GM12878 (cell line): ENCODE data around the gene SYNGR2. TPM values are rescaled to one million over a fixed set of nuclear protein-coding genes. Genes with fewer than 3 reads are reported as not detected.

Experiments
- BHLHE40 ChIP-seq, 2 experiments: fragments of 450-650 bp in 1 of 2; IDR thresholded peaks; 2 replicates each; pipeline ENCODE4 v1.6.1; 2011 to 2017; ENCODE audit warnings: low read depth in 2 of 2, borderline replicate concordance in 1 of 2, improper control_type of control experiment in 1 of 2, low read length in 1 of 2, mild to moderate bottlenecking in 1 of 2
- CBX3 ChIP-seq: fragments of 200-600 bp; sonication (generic); IDR thresholded peaks from 2 replicates; pipeline ENCODE4 v1.6.1; 2016; ENCODE audit warnings: low read depth, borderline replicate concordance
- CHD2 ChIP-seq: IDR thresholded peaks from 2 replicates; pipeline ENCODE4 v1.6.1; 2011; ENCODE audit warnings: low read depth, low read length, improper control_type of control experiment, borderline replicate concordance
- FOS ChIP-seq: IDR thresholded peaks from 3 replicates; pipeline ENCODE4 v1.6.1; 2011; ENCODE audit warnings: borderline replicate concordance; ENCODE audit not compliant: insufficient read length; ENCODE audit errors: extremely low read depth
- FOXM1 ChIP-seq: IDR thresholded peaks from 2 replicates; pipeline ENCODE4 v1.6.1; 2012; ENCODE audit warnings: low read depth, mild to moderate bottlenecking, inconsistent platforms, low read length, moderate library complexity
- HDAC6 ChIP-seq: fragments of 200-600 bp; sonication (generic); IDR thresholded peaks from one replicate; pipeline ENCODE4 v1.8.0; 2017; ENCODE audit warnings: antibody characterized with exemption; ENCODE audit not compliant: unreplicated experiment
- KAT2A ChIP-seq: conservative IDR thresholded peaks from 2 replicates; pipeline ENCODE4 v1.6.1; 2011; ENCODE audit warnings: low read depth, low read length; ENCODE audit not compliant: control insufficient read depth
- LARP7 ChIP-seq: fragments of 450-650 bp; IDR thresholded peaks from 2 replicates; pipeline ENCODE4 v1.6.1; 2017; ENCODE audit warnings: mild to moderate bottlenecking
- NFIC ChIP-seq: IDR thresholded peaks from 2 replicates; pipeline ENCODE4 v1.6.1; 2012; ENCODE audit warnings: low read depth, mild to moderate bottlenecking, inconsistent platforms, low read length, moderate library complexity
- NRF1 ChIP-seq: conservative IDR thresholded peaks from 2 replicates; pipeline ENCODE4 v1.6.1; 2011; ENCODE audit warnings: mild to moderate bottlenecking, low read depth, low read length, improper control_type of control experiment
- RAD21 ChIP-seq: IDR thresholded peaks from 2 replicates; pipeline ENCODE4 v1.6.1; 2011; ENCODE audit warnings: mild to moderate bottlenecking, low read depth, low read length, moderate library complexity; ENCODE audit not compliant: insufficient read depth
- SMAD1 ChIP-seq: fragments of 450-650 bp; IDR thresholded peaks from 2 replicates; pipeline ENCODE4 v1.6.1; 2018; ENCODE audit warnings: mild to moderate bottlenecking, low read depth; ENCODE audit not compliant: partially characterized antibody
- SREBF2 ChIP-seq: IDR thresholded peaks from 2 replicates; pipeline ENCODE4 v1.6.1; 2012; ENCODE audit warnings: mild to moderate bottlenecking, low read length
- TCF3 ChIP-seq: IDR thresholded peaks from 2 replicates; pipeline ENCODE4 v1.6.1; 2012; ENCODE audit warnings: low read depth, mild to moderate bottlenecking, low read length, borderline replicate concordance; ENCODE audit not compliant: insufficient read depth
- ZNF217 ChIP-seq: fragments of 450-650 bp; IDR thresholded peaks from 2 replicates; pipeline ENCODE4 v1.6.1; 2017; ENCODE audit warnings: antibody characterized with exemption, mild to moderate bottlenecking
- ZNF24 ChIP-seq: fragments of 450-650 bp; IDR thresholded peaks from 2 replicates; pipeline ENCODE4 v1.6.1; 2017; ENCODE audit warnings: antibody characterized with exemption, mild to moderate bottlenecking
- ZZZ3 ChIP-seq: IDR thresholded peaks from 2 replicates; pipeline ENCODE4 v1.6.1; 2011; ENCODE audit warnings: low read depth; ENCODE audit not compliant: control insufficient read depth, insufficient read length
- polyA plus RNA-seq, 11 experiments: library from polyadenylated mRNA; depleted of rRNA in 4 of 11; unstranded in 6 of 11; stranded (reverse) in 5 of 11; fragments of >200 nt; fragmentation: Nextera tagmentation in 4 of 11; fragmentation: Illumina TruSeq in 1 of 11; extraction: Ambion mirVana in 4 of 11; extraction: Trizol in 1 of 11; gene quantifications; 1 replicate in 1 of 11; 2 replicates in 10 of 11; pipeline versions ENCODE4 v1.2.1 to v1.2.3, GENCODE V29; 2011 to 2016; ENCODE audit warnings: inconsistent platforms in 2 of 11, missing spikeins in 2 of 11, low read depth in 1 of 11
- total RNA-seq, 4 experiments: library from RNA; depleted of rRNA in 3 of 4; stranded (reverse); fragments of >200 nt in 3 of 4; fragmentation: Illumina TruSeq in 1 of 4; extraction: Trizol in 1 of 4; gene quantifications; 2 replicates each; pipeline versions ENCODE4 v1.2.1 to v1.2.3, GENCODE V29; 2013 to 2021
- TF ChIP-seq, protein P1 (sequence below): fragments of 450-650 bp; IDR thresholded peaks from 2 replicates; pipeline ENCODE4 v1.6.1; 2018; ENCODE audit warnings: borderline replicate concordance, mild to moderate bottlenecking; ENCODE audit not compliant: partially characterized antibody
- TF ChIP-seq, protein P2 (sequence below): IDR thresholded peaks from 2 replicates; pipeline ENCODE4 v1.6.1; 2011; ENCODE audit warnings: borderline replicate concordance, low read depth, mild to moderate bottlenecking, moderate library complexity, mixed read lengths, low read length; ENCODE audit not compliant: insufficient read depth; ENCODE audit errors: extremely low read length
- TF ChIP-seq, protein P3 (sequence below): fragments of 450-650 bp; IDR thresholded peaks from 2 replicates; pipeline ENCODE4 v1.6.1; 2017; ENCODE audit warnings: mild to moderate bottlenecking, low read depth, inconsistent platforms; ENCODE audit not compliant: poor library complexity, severe bottlenecking
- TF ChIP-seq, protein P4 (sequence below): fragments of 450-650 bp; IDR thresholded peaks from 2 replicates; pipeline ENCODE4 v1.6.1; 2014; ENCODE audit warnings: mild to moderate bottlenecking
- TF ChIP-seq, protein P5 (sequence below): IDR thresholded peaks from 2 replicates; pipeline ENCODE4 v1.6.1; 2011; ENCODE audit warnings: low read depth, mild to moderate bottlenecking, low read length, moderate library complexity, borderline replicate concordance; ENCODE audit errors: extremely low read depth

Gene SYNGR2
- total and polyA plus RNA-seq, 10 of the 15 experiments (the other 5 are each of a cell fraction or from before 2014, with no cell fraction given): 4.4 to 529 (median 261) TPM

DNA sequence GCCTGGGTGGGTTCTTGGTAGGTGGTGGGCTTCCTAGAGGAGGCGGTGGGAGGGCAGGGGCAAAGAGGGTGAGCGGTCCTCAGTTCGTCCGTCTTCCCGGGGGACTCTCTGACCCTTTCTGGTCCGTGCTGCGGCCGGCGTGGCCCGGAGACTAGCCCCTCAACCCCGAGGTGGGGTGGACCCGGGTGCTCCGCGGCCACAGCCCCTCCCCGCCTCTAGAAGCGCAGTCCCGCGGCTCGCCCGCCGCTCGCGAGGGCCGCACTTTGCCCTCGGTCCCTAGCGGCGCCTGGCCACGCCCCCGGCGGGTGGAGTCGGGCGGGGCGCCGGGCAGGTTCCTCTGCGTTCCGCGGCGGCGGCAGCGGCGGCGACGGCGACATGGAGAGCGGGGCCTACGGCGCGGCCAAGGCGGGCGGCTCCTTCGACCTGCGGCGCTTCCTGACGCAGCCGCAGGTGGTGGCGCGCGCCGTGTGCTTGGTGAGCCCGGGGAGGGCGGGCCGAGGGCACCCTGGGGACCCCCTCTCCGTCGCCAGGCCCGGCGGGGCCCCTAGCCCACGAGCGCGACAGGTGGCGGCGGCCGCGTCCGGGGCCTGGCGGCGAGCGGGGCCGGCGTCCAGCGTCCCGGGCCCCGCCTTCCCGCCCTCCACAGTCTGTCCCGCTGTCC lies at the start of gene SYNGR2 (continued):
- TF ChIP-seq, protein P1, sequence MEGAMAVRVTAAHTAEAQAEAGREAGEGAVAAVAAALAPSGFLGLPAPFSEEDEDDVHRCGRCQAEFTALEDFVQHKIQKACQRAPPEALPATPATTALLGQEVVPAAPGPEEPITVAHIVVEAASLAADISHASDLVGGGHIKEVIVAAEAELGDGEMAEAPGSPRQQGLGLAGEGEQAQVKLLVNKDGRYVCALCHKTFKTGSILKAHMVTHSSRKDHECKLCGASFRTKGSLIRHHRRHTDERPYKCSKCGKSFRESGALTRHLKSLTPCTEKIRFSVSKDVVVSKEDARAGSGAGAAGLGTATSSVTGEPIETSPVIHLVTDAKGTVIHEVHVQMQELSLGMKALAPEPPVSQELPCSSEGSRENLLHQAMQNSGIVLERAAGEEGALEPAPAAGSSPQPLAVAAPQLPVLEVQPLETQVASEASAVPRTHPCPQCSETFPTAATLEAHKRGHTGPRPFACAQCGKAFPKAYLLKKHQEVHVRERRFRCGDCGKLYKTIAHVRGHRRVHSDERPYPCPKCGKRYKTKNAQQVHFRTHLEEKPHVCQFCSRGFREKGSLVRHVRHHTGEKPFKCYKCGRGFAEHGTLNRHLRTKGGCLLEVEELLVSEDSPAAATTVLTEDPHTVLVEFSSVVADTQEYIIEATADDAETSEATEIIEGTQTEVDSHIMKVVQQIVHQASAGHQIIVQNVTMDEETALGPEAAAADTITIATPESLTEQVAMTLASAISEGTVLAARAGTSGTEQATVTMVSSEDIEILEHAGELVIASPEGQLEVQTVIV: no peak
- no peak for TF ChIP-seq NFIC
- TF ChIP-seq CBX3: no peak
- TF ChIP-seq HDAC6: no peak
- TF ChIP-seq NRF1: no peak
- TF ChIP-seq, protein P2, sequence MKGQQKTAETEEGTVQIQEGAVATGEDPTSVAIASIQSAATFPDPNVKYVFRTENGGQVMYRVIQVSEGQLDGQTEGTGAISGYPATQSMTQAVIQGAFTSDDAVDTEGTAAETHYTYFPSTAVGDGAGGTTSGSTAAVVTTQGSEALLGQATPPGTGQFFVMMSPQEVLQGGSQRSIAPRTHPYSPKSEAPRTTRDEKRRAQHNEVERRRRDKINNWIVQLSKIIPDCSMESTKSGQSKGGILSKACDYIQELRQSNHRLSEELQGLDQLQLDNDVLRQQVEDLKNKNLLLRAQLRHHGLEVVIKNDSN: no peak
- 0 out of 2 replicates have a peak, but pooled peaks have one; percentile 56 for TF ChIP-seq TCF3
- no peak for TF ChIP-seq ZNF217
- TF ChIP-seq, protein P3, sequence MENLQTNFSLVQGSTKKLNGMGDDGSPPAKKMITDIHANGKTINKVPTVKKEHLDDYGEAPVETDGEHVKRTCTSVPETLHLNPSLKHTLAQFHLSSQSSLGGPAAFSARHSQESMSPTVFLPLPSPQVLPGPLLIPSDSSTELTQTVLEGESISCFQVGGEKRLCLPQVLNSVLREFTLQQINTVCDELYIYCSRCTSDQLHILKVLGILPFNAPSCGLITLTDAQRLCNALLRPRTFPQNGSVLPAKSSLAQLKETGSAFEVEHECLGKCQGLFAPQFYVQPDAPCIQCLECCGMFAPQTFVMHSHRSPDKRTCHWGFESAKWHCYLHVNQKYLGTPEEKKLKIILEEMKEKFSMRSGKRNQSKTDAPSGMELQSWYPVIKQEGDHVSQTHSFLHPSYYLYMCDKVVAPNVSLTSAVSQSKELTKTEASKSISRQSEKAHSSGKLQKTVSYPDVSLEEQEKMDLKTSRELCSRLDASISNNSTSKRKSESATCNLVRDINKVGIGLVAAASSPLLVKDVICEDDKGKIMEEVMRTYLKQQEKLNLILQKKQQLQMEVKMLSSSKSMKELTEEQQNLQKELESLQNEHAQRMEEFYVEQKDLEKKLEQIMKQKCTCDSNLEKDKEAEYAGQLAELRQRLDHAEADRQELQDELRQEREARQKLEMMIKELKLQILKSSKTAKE: no peak
- TF ChIP-seq SREBF2: no peak
- TF ChIP-seq ZZZ3: no peak
- TF ChIP-seq, protein P4, sequence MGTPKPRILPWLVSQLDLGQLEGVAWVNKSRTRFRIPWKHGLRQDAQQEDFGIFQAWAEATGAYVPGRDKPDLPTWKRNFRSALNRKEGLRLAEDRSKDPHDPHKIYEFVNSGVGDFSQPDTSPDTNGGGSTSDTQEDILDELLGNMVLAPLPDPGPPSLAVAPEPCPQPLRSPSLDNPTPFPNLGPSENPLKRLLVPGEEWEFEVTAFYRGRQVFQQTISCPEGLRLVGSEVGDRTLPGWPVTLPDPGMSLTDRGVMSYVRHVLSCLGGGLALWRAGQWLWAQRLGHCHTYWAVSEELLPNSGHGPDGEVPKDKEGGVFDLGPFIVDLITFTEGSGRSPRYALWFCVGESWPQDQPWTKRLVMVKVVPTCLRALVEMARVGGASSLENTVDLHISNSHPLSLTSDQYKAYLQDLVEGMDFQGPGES: peak; percentile 59
- TF ChIP-seq CHD2: peak; percentile 70; the same call in 1 of the 2 replicates
- no peak for TF ChIP-seq FOXM1
- no peak for TF ChIP-seq KAT2A
- peak in 1 of 2 experiments; percentile 73; a peak in 2 of 4 replicates for TF ChIP-seq BHLHE40 (IDR thresholded peaks at IDR 0.05; ENCODE audit: borderline replicate concordance in 1 of 2, low read depth in 2 of 2, low read length in 1 of 2)
- TF ChIP-seq ZNF24: peak; percentile 69
- TF ChIP-seq, protein P5, sequence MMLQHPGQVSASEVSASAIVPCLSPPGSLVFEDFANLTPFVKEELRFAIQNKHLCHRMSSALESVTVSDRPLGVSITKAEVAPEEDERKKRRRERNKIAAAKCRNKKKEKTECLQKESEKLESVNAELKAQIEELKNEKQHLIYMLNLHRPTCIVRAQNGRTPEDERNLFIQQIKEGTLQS: no peak
- no peak for TF ChIP-seq SMAD1
- TF ChIP-seq RAD21: no peak
- TF ChIP-seq LARP7: peak; percentile 99
- TF ChIP-seq FOS: no peak
